ENCODE results near the gene LGR5.

LGR5 gene

GRCh38 chr12:71589478-71589881, 149.9 kb downstream of the LGR5 start:
- Histone ChIP-seq H3K4me3 (replicated peaks; ENCODE audit: insufficient read depth, low read length) (no peak overlapping the region), H3K27me3 (ENCODE audit: insufficient read depth, poor library complexity, severe bottlenecking) (no peaks in the 10 kb centered on the region), H3K27ac (replicated peaks) (no peak overlapping the region)
- DNase-seq (ENCODE audit: low read depth in 1 of 2, low spot score in 1 of 2): no peak
- TF ChIP-seq SPI1 (IDR thresholded peaks at IDR 0.05; ENCODE audit: borderline replicate concordance, low read depth) (no peak), GABPA (IDR thresholded peaks at IDR 0.05; ENCODE audit: low read depth) (no peak), POLR2AphosphoS5 (IDR thresholded peaks at IDR 0.05; ENCODE audit: low read depth) (no peak), CTCF (IDR thresholded peaks at IDR 0.05; ENCODE audit: insufficient read depth, low read length) (no peak), REST (IDR thresholded peaks at IDR 0.05; ENCODE audit: insufficient replicate concordance, low read depth) (no peak)

GRCh38 chr12:71591601-71592000, 152.0 kb downstream of the LGR5 start:
- TF ChIP-seq REST (IDR thresholded peaks at IDR 0.05; ENCODE audit: insufficient replicate concordance, low read depth): no peak
- TF ChIP-seq CTCF (IDR thresholded peaks at IDR 0.05; ENCODE audit: insufficient read depth, low read length): no peak
- no peak for TF ChIP-seq SPI1 (IDR thresholded peaks at IDR 0.05; ENCODE audit: borderline replicate concordance, low read depth)
- no peak for TF ChIP-seq GABPA (IDR thresholded peaks at IDR 0.05; ENCODE audit: low read depth)
- TF ChIP-seq POLR2AphosphoS5 (IDR thresholded peaks at IDR 0.05; ENCODE audit: low read depth): no peak

GRCh38 chr12:71592841-71593240, 153.2 kb downstream of the LGR5 start:
- Histone ChIP-seq H3K27me3 (ENCODE audit: insufficient read depth, poor library complexity, severe bottlenecking) (no peaks in the 10 kb centered on the region), H3K27ac (replicated peaks) (no peak overlapping the region), H3K4me3 (replicated peaks; ENCODE audit: insufficient read depth, low read length) (no peak overlapping the region)
- no peak for DNase-seq (ENCODE audit: low read depth in 1 of 2, low spot score in 1 of 2)
- TF ChIP-seq GABPA (IDR thresholded peaks at IDR 0.05; ENCODE audit: low read depth) (no peak), REST (IDR thresholded peaks at IDR 0.05; ENCODE audit: insufficient replicate concordance, low read depth) (no peak), CTCF (IDR thresholded peaks at IDR 0.05; ENCODE audit: insufficient read depth, low read length) (no peak), POLR2AphosphoS5 (IDR thresholded peaks at IDR 0.05; ENCODE audit: low read depth) (no peak), SPI1 (IDR thresholded peaks at IDR 0.05; ENCODE audit: borderline replicate concordance, low read depth) (no peak)

More at GRCh38 chr12:71591601-71592000, 152.0 kb downstream of the LGR5 start:
- H3K4me3 ChIP-seq (replicated peaks; ENCODE audit: insufficient read depth, low read length): no peak overlapping the region
- H3K27ac ChIP-seq (replicated peaks): no peak overlapping the region
- DNase-seq (ENCODE audit: low read depth in 1 of 2, low spot score in 1 of 2): no peak
- no peaks in the 10 kb centered on the region for H3K27me3 ChIP-seq (ENCODE audit: insufficient read depth, poor library complexity, severe bottlenecking)
